ENCODE data around the gene PTCHD4. TPM values are rescaled to one million over a fixed set of nuclear protein-coding genes. Genes with fewer than 3 reads are reported as not detected.

Gene PTCHD4
- total and polyA plus RNA-seq, 7 donors: 0.03 to 1.4 (median 1.1) TPM; not detected in 2

DNA sequence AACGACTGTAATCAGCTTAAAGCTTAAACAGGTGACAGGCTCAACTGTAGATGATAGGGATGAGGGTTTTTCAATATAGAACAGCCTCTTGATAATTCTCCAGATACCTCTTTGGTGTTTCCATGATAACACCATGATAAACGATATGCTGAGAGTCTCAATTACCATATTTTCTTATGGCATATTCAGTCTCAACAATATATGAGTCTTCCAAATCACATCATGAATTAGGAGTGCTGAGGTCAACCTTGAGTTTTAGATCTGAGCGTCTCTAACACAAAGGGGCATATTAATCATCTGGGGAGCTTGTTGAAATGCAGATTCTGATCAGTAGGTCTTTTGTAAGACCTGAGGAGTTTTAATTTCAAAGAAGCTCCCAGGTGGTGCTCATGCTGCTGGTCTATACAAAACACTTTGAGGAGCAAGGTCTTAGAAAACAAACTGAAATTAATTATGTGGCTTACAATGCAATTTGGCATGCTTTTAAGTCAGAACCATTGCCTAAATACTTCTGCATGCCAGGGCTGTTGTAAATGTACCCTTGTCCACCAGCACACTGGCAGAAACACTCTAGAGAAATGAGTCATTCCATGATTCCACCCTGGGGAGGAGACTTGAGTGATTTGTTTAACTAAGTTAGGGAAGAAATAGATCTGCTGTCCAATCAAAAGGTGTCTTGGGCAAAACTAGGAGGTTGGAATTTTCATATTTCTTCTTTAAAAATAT, 49.6 kb downstream of the PTCHD4 start:
- no peak for TF ChIP-seq POLR2A (IDR thresholded peaks at IDR 0.05)
- TF ChIP-seq POLR2AphosphoS5 (IDR thresholded peaks at IDR 0.05): no peak
- TF ChIP-seq, protein P1, sequence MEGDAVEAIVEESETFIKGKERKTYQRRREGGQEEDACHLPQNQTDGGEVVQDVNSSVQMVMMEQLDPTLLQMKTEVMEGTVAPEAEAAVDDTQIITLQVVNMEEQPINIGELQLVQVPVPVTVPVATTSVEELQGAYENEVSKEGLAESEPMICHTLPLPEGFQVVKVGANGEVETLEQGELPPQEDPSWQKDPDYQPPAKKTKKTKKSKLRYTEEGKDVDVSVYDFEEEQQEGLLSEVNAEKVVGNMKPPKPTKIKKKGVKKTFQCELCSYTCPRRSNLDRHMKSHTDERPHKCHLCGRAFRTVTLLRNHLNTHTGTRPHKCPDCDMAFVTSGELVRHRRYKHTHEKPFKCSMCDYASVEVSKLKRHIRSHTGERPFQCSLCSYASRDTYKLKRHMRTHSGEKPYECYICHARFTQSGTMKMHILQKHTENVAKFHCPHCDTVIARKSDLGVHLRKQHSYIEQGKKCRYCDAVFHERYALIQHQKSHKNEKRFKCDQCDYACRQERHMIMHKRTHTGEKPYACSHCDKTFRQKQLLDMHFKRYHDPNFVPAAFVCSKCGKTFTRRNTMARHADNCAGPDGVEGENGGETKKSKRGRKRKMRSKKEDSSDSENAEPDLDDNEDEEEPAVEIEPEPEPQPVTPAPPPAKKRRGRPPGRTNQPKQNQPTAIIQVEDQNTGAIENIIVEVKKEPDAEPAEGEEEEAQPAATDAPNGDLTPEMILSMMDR (IDR thresholded peaks at IDR 0.05): no peak
- no peak for TF ChIP-seq EP300 (IDR thresholded peaks at IDR 0.05)

More for the DNA sequence above, 49.6 kb downstream of the PTCHD4 start:
- no peak for DNase-seq
- H3K9me3 ChIP-seq: no peaks in the 10 kb centered on the region
- no peak overlapping the region for H3K27ac ChIP-seq
- intact Hi-C loops (cut with DNase I): no loop called here
- WGBS, 2 donors: 77% methylated on average over 3 of the region's 3 CpGs
- H3K4me3 ChIP-seq: no peak overlapping the region
- no peaks in the 10 kb centered on the region for H3K36me3 ChIP-seq
- H3K27me3 ChIP-seq: no peaks in the 10 kb centered on the region
- no peaks in the 10 kb centered on the region for H3K4me1 ChIP-seq

Measured in sigmoid colon (tissue), 7 donors.